ENCODE results near the gene DAPK3.

DAPK3 gene

GRCh38 chr19:3970808-3971598 is at the start of gene DAPK3:
Gene DAPK3, minus strand, starts transcription at chr19:3971099. Its CDS starts 1,364 bp downstream, at chr19:3969735.
- peak within 1 kb of the TSS; percentile 93 for H3K4me3 ChIP-seq (ENCODE audit: control insufficient read depth, low read depth, low read length)
- no peak for TF ChIP-seq CTCF (IDR thresholded peaks at IDR 0.05; ENCODE audit: control insufficient read depth, insufficient read depth, low read depth, low read length, missing control alignments)
- peak; percentile 91 for DNase-seq (ENCODE audit: low read depth)

GRCh38 chr19:4019578-4019977 is 48.7 kb upstream of the DAPK3 start:
- DNase-seq (ENCODE audit: low read depth): no peak
- TF ChIP-seq CTCF (IDR thresholded peaks at IDR 0.05; ENCODE audit: control insufficient read depth, insufficient read depth, low read depth, low read length, missing control alignments): no peak
- no peak overlapping the region for H3K4me3 ChIP-seq (ENCODE audit: control insufficient read depth, low read depth, low read length)

GRCh38 chr19:4018775-4019504 is 48.0 kb upstream of the DAPK3 start:
- no peak overlapping the region for H3K4me3 ChIP-seq (ENCODE audit: control insufficient read depth, low read depth, low read length)
- no peak for DNase-seq (ENCODE audit: low read depth)
- no peak for TF ChIP-seq CTCF (IDR thresholded peaks at IDR 0.05; ENCODE audit: control insufficient read depth, insufficient read depth, low read depth, low read length, missing control alignments)

GRCh38 chr19:4018140-4018613 is 47.3 kb upstream of the DAPK3 start:
- no peak for TF ChIP-seq CTCF (IDR thresholded peaks at IDR 0.05; ENCODE audit: control insufficient read depth, insufficient read depth, low read depth, low read length, missing control alignments)
- no peak for DNase-seq (ENCODE audit: low read depth)
- H3K4me3 ChIP-seq (ENCODE audit: control insufficient read depth, low read depth, low read length): no peak overlapping the region

- no peak for TF ChIP-seq CTCF (IDR thresholded peaks at IDR 0.05; ENCODE audit: control insufficient read depth, insufficient read depth, low read depth, low read length, missing control alignments)
- DNase-seq (ENCODE audit: low read depth): no peak
- no peak overlapping the region for H3K4me3 ChIP-seq (ENCODE audit: control insufficient read depth, low read depth, low read length)
These were observed 46.2 kb upstream of the DAPK3 start for GRCh38 chr19:4016903-4017638.

- H3K4me3 ChIP-seq (ENCODE audit: control insufficient read depth, low read depth, low read length): no peak overlapping the region
- no peak for TF ChIP-seq CTCF (IDR thresholded peaks at IDR 0.05; ENCODE audit: control insufficient read depth, insufficient read depth, low read depth, low read length, missing control alignments)
- no peak for DNase-seq (ENCODE audit: low read depth)
These were observed 45.6 kb upstream of the DAPK3 start for GRCh38 chr19:4016486-4016885.

Data from AG09309 (cell line).